ENCODE measurements around the gene LPP. TPM values are rescaled to one million over a fixed set of nuclear protein-coding genes. Genes with fewer than 3 reads are reported as not detected.

LPP gene
- total and polyA plus RNA-seq, 2 donors (not counting 1 experiment from before 2014, with no cell fraction given), result 7.6 to 81.7 TPM

DNA sequence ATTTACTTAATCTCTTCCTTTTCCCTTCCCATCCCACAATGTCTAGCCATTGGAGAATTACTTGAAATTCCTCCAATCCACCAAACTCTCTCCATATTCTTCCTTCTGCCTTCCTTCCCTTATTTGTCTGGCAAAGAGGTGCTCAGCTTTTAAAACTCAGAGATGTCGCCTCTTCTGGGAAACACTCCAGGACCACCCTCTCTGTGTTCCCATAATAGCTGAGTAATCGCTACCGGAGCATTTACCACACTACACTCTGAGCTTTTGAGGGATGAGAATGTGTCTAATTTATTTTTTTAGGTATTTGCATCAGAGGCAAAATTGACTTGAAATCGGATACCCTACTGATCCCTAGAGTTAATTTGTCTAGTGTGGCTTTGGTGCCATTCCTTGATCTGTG lies 772.2 kb downstream of the LPP start:
- ChIA-PET CTCF (interaction anchor here (0.7 kb wide), 1 partner anchor 224 kb away, joined by 3 read pairs; no protein-coding TSS in a partner anchor), POLR2A (no interaction called here)
- no CpG with 5 or more reads among the region's 4 CpGs for WGBS (ENCODE audit: insufficient coverage)
- Histone ChIP-seq H3K9ac (ENCODE audit: low read length) (no peak overlapping the region), H4K20me1 (ENCODE audit: control insufficient read depth, insufficient read depth, low read length, poor library complexity, severe bottlenecking) (no peaks in the 10 kb centered on the region), H3K27ac (ENCODE audit: low read length in 2 of 2) (no peak overlapping the region), H3K9me3 (ENCODE audit: control extremely low read depth in 1 of 3, control insufficient read depth in 2 of 3, insufficient read depth in 1 of 3, low read length in 2 of 3) (no peaks in the 10 kb centered on the region), H3K36me3 (replicated peaks in 1 of 2; ENCODE audit: control extremely low read depth in 1 of 2, control insufficient read depth in 1 of 2, extremely low read depth in 1 of 2, insufficient read depth in 2 of 2, low read length in 1 of 2) (no peaks in the 10 kb centered on the region), H3K27me3 (replicated peaks in 1 of 4; ENCODE audit: control extremely low read depth in 1 of 4, control insufficient read depth in 3 of 4, insufficient read depth in 4 of 4, low read length in 3 of 4) (no peaks in the 10 kb centered on the region), H3K79me2 (ENCODE audit: control insufficient read depth, insufficient read depth, low read length) (no peaks in the 10 kb centered on the region), H3K4me3 (ENCODE audit: control extremely low read depth in 1 of 5, extremely low read depth in 1 of 5, insufficient read depth in 1 of 5, low read depth in 2 of 5, low read length in 4 of 5) (no peak overlapping the region), H3K4me2 (replicated peaks; ENCODE audit: low read depth, low read length, poor library complexity, severe bottlenecking) (no peak overlapping the region), H2AFZ (ENCODE audit: insufficient read depth, low read depth, low read length, poor library complexity, severe bottlenecking) (no peak overlapping the region), H3K4me1 (ENCODE audit: control insufficient read depth in 2 of 2, insufficient read depth in 2 of 2, low read length in 2 of 2) (no peaks in the 10 kb centered on the region)
- no peaks in the 10 kb centered on the region for H3K9me3 Mint-ChIP-seq (ENCODE audit: insufficient read depth)
- DNase-seq, result no peak
- no peak overlapping the region for H3K4me3 Mint-ChIP-seq
- TF ChIP-seq EZH2 (IDR thresholded peaks at IDR 0.05; ENCODE audit: borderline replicate concordance, insufficient read depth, low read depth, low read length, poor library complexity, severe bottlenecking), result no peak
- no peak for ATAC-seq (ENCODE audit: low read depth)
- intact Hi-C loops (cut with micrococcal nuclease), result no loop called here
- H3K27me3 Mint-ChIP-seq, result no peaks in the 10 kb centered on the region
- no peaks in the 10 kb centered on the region for H3K4me1 Mint-ChIP-seq
- no peak overlapping the region for H3K27ac Mint-ChIP-seq

DNA sequence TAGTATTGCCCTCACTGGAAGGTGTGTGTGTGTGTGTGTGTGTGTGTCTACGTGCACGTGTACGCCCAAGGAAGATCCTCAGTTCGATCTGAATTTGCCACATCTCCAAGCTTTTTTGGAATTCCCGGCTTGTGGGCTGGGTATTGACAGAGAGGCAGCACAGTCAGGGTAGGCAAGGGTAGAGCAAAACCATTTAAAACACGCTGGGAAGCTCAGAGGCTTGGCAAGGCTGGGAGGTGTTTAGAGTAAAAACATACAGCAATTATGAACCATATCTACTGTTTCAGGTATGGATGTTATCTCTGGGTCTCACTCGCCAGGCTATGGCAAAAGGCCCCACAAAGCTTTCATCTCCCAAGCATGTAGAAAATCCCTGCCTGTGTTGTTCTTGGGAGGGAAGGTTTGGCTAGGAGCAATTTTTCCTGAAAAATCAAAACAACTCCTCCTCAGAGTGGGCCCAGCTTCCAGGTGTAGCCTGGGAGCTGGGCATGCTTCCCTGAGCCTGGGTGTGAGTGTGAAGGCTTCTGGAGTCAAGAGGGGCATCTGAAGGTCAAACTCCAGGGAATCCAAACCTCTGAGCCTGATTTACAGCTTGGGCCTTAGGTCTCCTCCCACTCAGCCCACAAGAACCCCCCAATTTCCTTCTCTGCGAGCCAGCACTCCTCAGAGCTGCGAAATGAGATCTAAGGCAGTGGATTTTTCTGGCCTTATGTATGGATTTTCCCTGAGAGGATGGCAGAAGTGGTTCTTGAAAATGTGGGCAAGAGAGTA lies 773.0 kb downstream of the LPP start:
- ChIA-PET POLR2A (no interaction called here), CTCF (interaction anchor here (1.3 kb wide), 1 partner anchor 30 kb away, joined by 4 read pairs; no protein-coding TSS in a partner anchor)
- H2AFZ ChIP-seq (ENCODE audit: insufficient read depth, low read depth, low read length, poor library complexity, severe bottlenecking), result no peak overlapping the region
- no peaks in the 10 kb centered on the region for H3K27me3 Mint-ChIP-seq
- H3K27ac Mint-ChIP-seq, result no peak overlapping the region
- no peak overlapping the region for H3K9ac ChIP-seq (ENCODE audit: low read length)
- no peak for DNase-seq
- intact Hi-C loops (cut with micrococcal nuclease), result no loop called here
- WGBS (ENCODE audit: insufficient coverage), result 96% methylated on average over 4 of the region's 9 CpGs
- TF ChIP-seq, protein P1, sequence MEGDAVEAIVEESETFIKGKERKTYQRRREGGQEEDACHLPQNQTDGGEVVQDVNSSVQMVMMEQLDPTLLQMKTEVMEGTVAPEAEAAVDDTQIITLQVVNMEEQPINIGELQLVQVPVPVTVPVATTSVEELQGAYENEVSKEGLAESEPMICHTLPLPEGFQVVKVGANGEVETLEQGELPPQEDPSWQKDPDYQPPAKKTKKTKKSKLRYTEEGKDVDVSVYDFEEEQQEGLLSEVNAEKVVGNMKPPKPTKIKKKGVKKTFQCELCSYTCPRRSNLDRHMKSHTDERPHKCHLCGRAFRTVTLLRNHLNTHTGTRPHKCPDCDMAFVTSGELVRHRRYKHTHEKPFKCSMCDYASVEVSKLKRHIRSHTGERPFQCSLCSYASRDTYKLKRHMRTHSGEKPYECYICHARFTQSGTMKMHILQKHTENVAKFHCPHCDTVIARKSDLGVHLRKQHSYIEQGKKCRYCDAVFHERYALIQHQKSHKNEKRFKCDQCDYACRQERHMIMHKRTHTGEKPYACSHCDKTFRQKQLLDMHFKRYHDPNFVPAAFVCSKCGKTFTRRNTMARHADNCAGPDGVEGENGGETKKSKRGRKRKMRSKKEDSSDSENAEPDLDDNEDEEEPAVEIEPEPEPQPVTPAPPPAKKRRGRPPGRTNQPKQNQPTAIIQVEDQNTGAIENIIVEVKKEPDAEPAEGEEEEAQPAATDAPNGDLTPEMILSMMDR (IDR thresholded peaks at IDR 0.05), result no peak
- no peak for TF ChIP-seq EZH2 (IDR thresholded peaks at IDR 0.05; ENCODE audit: borderline replicate concordance, insufficient read depth, low read depth, low read length, poor library complexity, severe bottlenecking)
- no peak overlapping the region for H3K4me2 ChIP-seq (replicated peaks; ENCODE audit: low read depth, low read length, poor library complexity, severe bottlenecking)
- no peaks in the 10 kb centered on the region for H4K20me1 ChIP-seq (ENCODE audit: control insufficient read depth, insufficient read depth, low read length, poor library complexity, severe bottlenecking)
- no peaks in the 10 kb centered on the region for H3K36me3 ChIP-seq (replicated peaks in 1 of 2; ENCODE audit: control extremely low read depth in 1 of 2, control insufficient read depth in 1 of 2, extremely low read depth in 1 of 2, insufficient read depth in 2 of 2, low read length in 1 of 2)
- H3K4me1 ChIP-seq (ENCODE audit: control insufficient read depth in 2 of 2, insufficient read depth in 2 of 2, low read length in 2 of 2), result no peaks in the 10 kb centered on the region
- no peaks in the 10 kb centered on the region for H3K4me1 Mint-ChIP-seq
- no peaks in the 10 kb centered on the region for H3K27me3 ChIP-seq (replicated peaks in 1 of 4; ENCODE audit: control extremely low read depth in 1 of 4, control insufficient read depth in 3 of 4, insufficient read depth in 4 of 4, low read length in 3 of 4)
- H3K9me3 ChIP-seq (ENCODE audit: control extremely low read depth in 1 of 3, control insufficient read depth in 2 of 3, insufficient read depth in 1 of 3, low read length in 2 of 3), result no peaks in the 10 kb centered on the region
- no peaks in the 10 kb centered on the region for H3K79me2 ChIP-seq (ENCODE audit: control insufficient read depth, insufficient read depth, low read length)
- no peak for ATAC-seq (ENCODE audit: low read depth)
- no peak overlapping the region for H3K4me3 Mint-ChIP-seq
- no peak overlapping the region for H3K27ac ChIP-seq (ENCODE audit: low read length in 2 of 2)
- no peaks in the 10 kb centered on the region for H3K9me3 Mint-ChIP-seq (ENCODE audit: insufficient read depth)
- H3K4me3 ChIP-seq (ENCODE audit: control extremely low read depth in 1 of 5, extremely low read depth in 1 of 5, insufficient read depth in 1 of 5, low read depth in 2 of 5, low read length in 4 of 5), result no peak overlapping the region
